Measurements from ENCODE around the gene PRKG1.

GRCh38 chr10:51980752-51981151 is 906.5 kb downstream of the PRKG1 start:
- TF ChIP-seq EZH2 (IDR thresholded peaks at IDR 0.05; ENCODE audit: insufficient read depth, poor library complexity, severe bottlenecking) = no peak
- TF ChIP-seq EZH2phosphoT487 (IDR thresholded peaks at IDR 0.05; ENCODE audit: insufficient read depth, low read depth) = no peak

Measured in GM23248 (cell line).